ENCODE data around the gene USP34. TPM values are rescaled to one million over a fixed set of nuclear protein-coding genes. Genes with fewer than 3 reads are reported as not detected.

The USP34 gene
- total RNA-seq, 1 donor from 2014 or later = 96.9 TPM

- DNase-seq (ENCODE audit: low spot score) = no peak
Observed at GRCh38 chr2:61320181-61320580, 150.7 kb downstream of the USP34 start.

GRCh38 chr2:61318553-61318952 is 152.3 kb downstream of the USP34 start:
- no peak for DNase-seq (ENCODE audit: low spot score)

GRCh38 chr2:61295981-61296380 is 174.9 kb downstream of the USP34 start:
- no peak for DNase-seq (ENCODE audit: low spot score)

GRCh38 chr2:61291851-61292575 is 178.9 kb downstream of the USP34 start:
- DNase-seq (ENCODE audit: low spot score) = no peak

GRCh38 chr2:61288070-61288841 is 182.6 kb downstream of the USP34 start:
- no peak for DNase-seq (ENCODE audit: low spot score)

- no peak for DNase-seq (ENCODE audit: low spot score)
Observed at GRCh38 chr2:61287254-61287653, 183.6 kb downstream of the USP34 start.

- no peak for DNase-seq (ENCODE audit: low spot score)
Observed at GRCh38 chr2:61283443-61284160, 187.3 kb downstream of the USP34 start.

GRCh38 chr2:61282104-61282590 is 188.7 kb downstream of the USP34 start:
- no peak for DNase-seq (ENCODE audit: low spot score)

GRCh38 chr2:61281321-61281720 is 189.6 kb downstream of the USP34 start:
- no peak for DNase-seq (ENCODE audit: low spot score)

- DNase-seq (ENCODE audit: low spot score) = no peak
Observed at GRCh38 chr2:61277756-61278155, 193.1 kb downstream of the USP34 start.

- DNase-seq (ENCODE audit: low spot score) = no peak
Observed at GRCh38 chr2:61275575-61276184, 195.2 kb downstream of the USP34 start.

- DNase-seq (ENCODE audit: low spot score) = no peak
Observed at GRCh38 chr2:61272421-61273070, 198.3 kb downstream of the USP34 start.

- no peak for DNase-seq (ENCODE audit: low spot score)
Observed at GRCh38 chr2:61268249-61268648, 202.6 kb downstream of the USP34 start.

- no peak for DNase-seq (ENCODE audit: low spot score)
Observed at GRCh38 chr2:61266632-61267505, 204.0 kb downstream of the USP34 start.

GRCh38 chr2:61263830-61264229 is 207.1 kb downstream of the USP34 start:
- DNase-seq (ENCODE audit: low spot score) = no peak

- DNase-seq (ENCODE audit: low spot score) = no peak
Observed at GRCh38 chr2:61262699-61263098, 208.2 kb downstream of the USP34 start.

GRCh38 chr2:61257446-61257845 is 213.4 kb downstream of the USP34 start:
- DNase-seq (ENCODE audit: low spot score) = no peak

- no peak for DNase-seq (ENCODE audit: low spot score)
Observed at GRCh38 chr2:61255580-61256437, 215.1 kb downstream of the USP34 start.

GRCh38 chr2:61254536-61254935 is 216.4 kb downstream of the USP34 start:
- no peak for DNase-seq (ENCODE audit: low spot score)
